Nephron progenitor cell (in vitro differentiated cells): ENCODE measurements around the gene KCNQ1.

Experiments used
- DNase-seq: peaks from one replicate; pipeline ENCODE4 v3.0.0; 2021
- H3K27ac Mint-ChIP-seq: 2 replicates; pipeline ENCODE4 v1.8.0; 2021; ENCODE audit warnings: mild to moderate bottlenecking, moderate library complexity, mixed read lengths
- H3K27me3 Mint-ChIP-seq: 2 replicates; pipeline ENCODE4 v1.8.0; 2021; ENCODE audit warnings: mild to moderate bottlenecking, low read depth, mixed read lengths; ENCODE audit not compliant: poor library complexity
- H3K36me3 Mint-ChIP-seq: 2 replicates; pipeline ENCODE4 v1.8.0; 2021; ENCODE audit warnings: low read depth, mixed read lengths
- H3K4me1 Mint-ChIP-seq: 2 replicates; pipeline ENCODE4 v1.8.0; 2021; ENCODE audit warnings: mixed read lengths
- H3K4me3 Mint-ChIP-seq: 2 replicates; pipeline ENCODE4 v1.8.0; 2021; ENCODE audit warnings: mild to moderate bottlenecking, moderate library complexity, mixed read lengths
- H3K9me3 Mint-ChIP-seq: 2 replicates; pipeline ENCODE4 v1.8.0; 2021; ENCODE audit warnings: mild to moderate bottlenecking, moderate library complexity, mixed read lengths
- TF ChIP-seq, protein P1 (sequence below): fragments of 200-600 bp; sonication (generic); IDR thresholded peaks from 2 replicates; pipeline ENCODE4 v1.5.0; 2021; ENCODE audit warnings: antibody characterized with exemption

The KCNQ1 gene

DNA sequence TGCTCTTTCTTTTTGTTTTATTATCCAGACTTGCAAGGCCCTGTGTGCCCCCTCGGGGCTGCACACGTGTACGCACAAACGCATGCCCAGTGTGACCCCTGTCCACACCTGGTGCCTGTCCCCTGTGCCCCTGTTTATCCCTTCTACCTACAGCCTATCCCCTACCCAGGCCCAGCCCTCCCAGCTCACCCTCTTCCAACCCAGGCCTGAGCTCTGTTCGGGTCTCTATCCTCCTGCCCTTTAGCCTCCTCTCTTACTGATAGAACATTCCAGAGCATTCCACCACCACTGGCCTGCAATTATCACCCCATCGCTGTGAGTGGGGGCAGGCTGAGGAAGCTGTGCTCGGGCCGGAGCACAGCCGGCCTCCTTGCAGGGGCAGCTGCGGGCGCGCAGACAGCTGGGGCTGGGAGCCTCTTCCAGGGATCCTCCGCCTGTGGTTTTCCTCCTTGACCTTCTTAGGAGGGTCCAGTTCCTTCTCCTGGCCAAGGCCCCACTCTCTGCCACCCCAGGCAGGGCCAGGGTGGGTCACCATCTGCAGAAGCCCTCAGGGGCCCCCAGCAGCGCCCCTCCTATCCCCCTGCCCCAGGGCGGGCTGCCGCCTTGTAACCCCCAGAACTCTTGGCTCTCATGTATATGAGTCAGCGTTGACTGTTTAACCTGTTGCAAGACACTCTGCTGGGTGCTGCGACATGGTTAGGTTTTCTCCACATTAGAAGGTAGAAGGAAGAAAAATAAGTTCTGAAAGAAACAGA lies 296.7 kb downstream of the KCNQ1 start:
- H3K27me3 Mint-ChIP-seq: peaks cover 17% of the 10 kb centered on the region
- peak overlapping the region; percentile 90 for H3K27ac Mint-ChIP-seq
- DNase-seq: peak; percentile 4
- H3K4me3 Mint-ChIP-seq: no peak overlapping the region
- H3K9me3 Mint-ChIP-seq: peaks cover 3% of the 10 kb centered on the region
- H3K36me3 Mint-ChIP-seq: no peaks in the 10 kb centered on the region
- H3K4me1 Mint-ChIP-seq: peaks cover 44% of the 10 kb centered on the region
- TF ChIP-seq, protein P1, sequence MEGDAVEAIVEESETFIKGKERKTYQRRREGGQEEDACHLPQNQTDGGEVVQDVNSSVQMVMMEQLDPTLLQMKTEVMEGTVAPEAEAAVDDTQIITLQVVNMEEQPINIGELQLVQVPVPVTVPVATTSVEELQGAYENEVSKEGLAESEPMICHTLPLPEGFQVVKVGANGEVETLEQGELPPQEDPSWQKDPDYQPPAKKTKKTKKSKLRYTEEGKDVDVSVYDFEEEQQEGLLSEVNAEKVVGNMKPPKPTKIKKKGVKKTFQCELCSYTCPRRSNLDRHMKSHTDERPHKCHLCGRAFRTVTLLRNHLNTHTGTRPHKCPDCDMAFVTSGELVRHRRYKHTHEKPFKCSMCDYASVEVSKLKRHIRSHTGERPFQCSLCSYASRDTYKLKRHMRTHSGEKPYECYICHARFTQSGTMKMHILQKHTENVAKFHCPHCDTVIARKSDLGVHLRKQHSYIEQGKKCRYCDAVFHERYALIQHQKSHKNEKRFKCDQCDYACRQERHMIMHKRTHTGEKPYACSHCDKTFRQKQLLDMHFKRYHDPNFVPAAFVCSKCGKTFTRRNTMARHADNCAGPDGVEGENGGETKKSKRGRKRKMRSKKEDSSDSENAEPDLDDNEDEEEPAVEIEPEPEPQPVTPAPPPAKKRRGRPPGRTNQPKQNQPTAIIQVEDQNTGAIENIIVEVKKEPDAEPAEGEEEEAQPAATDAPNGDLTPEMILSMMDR: no peak

GRCh38 chr11:2742201-2742600 lies 297.4 kb downstream of the KCNQ1 start:
- TF ChIP-seq, protein P1: no peak
- peaks cover 43% of the 10 kb centered on the region for H3K4me1 Mint-ChIP-seq

GRCh38 chr11:2742611-2743426 lies 298.0 kb downstream of the KCNQ1 start:
- peak; percentile 1 for DNase-seq
- peaks cover 42% of the 10 kb centered on the region for H3K4me1 Mint-ChIP-seq
- H3K27me3 Mint-ChIP-seq: peaks cover 23% of the 10 kb centered on the region
- no peak overlapping the region for H3K27ac Mint-ChIP-seq
- H3K36me3 Mint-ChIP-seq: no peaks in the 10 kb centered on the region
- TF ChIP-seq, protein P1: no peak
- H3K9me3 Mint-ChIP-seq: peaks cover 3% of the 10 kb centered on the region
- H3K4me3 Mint-ChIP-seq: no peak overlapping the region

More at GRCh38 chr11:2742201-2742600, 297.4 kb downstream of the KCNQ1 start:
- Mint-ChIP-seq H3K36me3 (no peaks in the 10 kb centered on the region), H3K4me3 (no peak overlapping the region), H3K27me3 (peaks cover 17% of the 10 kb centered on the region), H3K27ac (no peak overlapping the region), H3K9me3 (peaks cover 3% of the 10 kb centered on the region)
- no peak for DNase-seq

DNA sequence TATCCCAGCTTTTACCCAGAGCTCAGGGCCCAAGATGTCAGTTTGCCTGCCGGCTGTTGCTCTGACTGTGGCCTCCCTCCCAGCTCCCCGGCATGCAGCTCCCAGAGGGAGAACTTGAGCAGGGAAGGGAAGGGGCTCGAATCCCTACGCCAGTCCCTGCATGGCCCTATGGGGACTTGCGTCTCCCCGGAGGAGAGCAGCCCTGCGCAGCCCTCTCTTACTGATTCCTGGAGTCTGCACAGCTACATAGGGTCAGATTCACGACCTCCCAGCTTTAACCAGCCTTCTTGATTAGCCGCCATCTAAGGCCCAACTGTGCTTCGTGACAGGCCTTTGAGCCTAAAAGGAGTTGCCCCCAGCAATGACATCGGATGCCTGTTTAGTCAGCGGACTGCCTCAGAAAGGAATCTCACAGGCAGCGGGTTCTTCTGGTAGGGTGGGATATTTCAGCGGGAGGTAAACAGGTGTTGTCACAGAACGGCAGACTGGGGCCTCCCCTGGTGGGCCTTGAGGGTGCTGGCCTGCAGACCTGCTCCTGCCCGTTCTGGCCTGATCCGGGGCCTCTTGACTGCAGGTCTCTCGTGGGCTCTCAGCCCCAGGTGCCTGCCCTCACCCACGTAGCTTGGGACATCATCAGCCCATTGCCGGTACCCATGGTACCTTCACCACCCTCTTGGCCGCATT lies 298.8 kb downstream of the KCNQ1 start:
- H3K4me3 Mint-ChIP-seq: no peak overlapping the region
- TF ChIP-seq, protein P1: no peak
- DNase-seq: peak; percentile 4
- H3K27me3 Mint-ChIP-seq: peaks cover 23% of the 10 kb centered on the region
- H3K27ac Mint-ChIP-seq: peak overlapping the region; percentile 22
- H3K9me3 Mint-ChIP-seq: peaks cover 3% of the 10 kb centered on the region
- peaks cover 38% of the 10 kb centered on the region for H3K4me1 Mint-ChIP-seq
- H3K36me3 Mint-ChIP-seq: no peaks in the 10 kb centered on the region

GRCh38 chr11:2744166-2744565 lies 299.4 kb downstream of the KCNQ1 start:
- no peak for DNase-seq
- H3K4me1 Mint-ChIP-seq: peaks cover 44% of the 10 kb centered on the region

More at GRCh38 chr11:2744166-2744565, 299.4 kb downstream of the KCNQ1 start:
- Mint-ChIP-seq H3K9me3 (peaks cover 3% of the 10 kb centered on the region), H3K36me3 (no peaks in the 10 kb centered on the region), H3K4me3 (no peak overlapping the region), H3K27ac (no peak overlapping the region), H3K27me3 (peaks cover 23% of the 10 kb centered on the region)
- TF ChIP-seq, protein P1: no peak
